Keratinocyte (primary cell): ENCODE measurements around the gene TOX3.

ENCODE experiments used
- CTCF ChIP-seq, 3 experiments: IDR thresholded peaks in 1 of 3; conservative IDR thresholded peaks in 1 of 3; optimal IDR thresholded peaks in 1 of 3; 2 replicates in 2 of 3; 3 replicates in 1 of 3; pipeline versions ENCODE3 to v1.5.1; 2011; ENCODE audit warnings: low read length in 3 of 3, mild to moderate bottlenecking in 3 of 3, moderate library complexity in 2 of 3, control low read depth in 1 of 3, inconsistent platforms in 1 of 3; ENCODE audit not compliant: insufficient read depth in 2 of 3; ENCODE audit errors: extremely low read depth in 1 of 3
- EZH2 ChIP-seq: IDR thresholded peaks from one replicate; pipeline ENCODE4 v1.6.1; 2012; ENCODE audit warnings: inconsistent platforms, mild to moderate bottlenecking, low read length, moderate library complexity

GRCh38 chr16:52586159-52586558 is 39.2 kb upstream of the TOX3 start:
- TF ChIP-seq CTCF (optimal IDR thresholded peaks at IDR 0.05 in 1 of 3, IDR thresholded peaks at IDR 0.05 in 1 of 3, conservative IDR thresholded peaks at IDR 0.05 in 1 of 3; ENCODE audit: extremely low read depth in 1 of 3, insufficient read depth in 2 of 3, low read length in 3 of 3) (no peak), EZH2 (no peak)
